Activated CD4-positive, alpha-beta T cell treated with anti-CD3 and anti-CD28 coated beads, Interleukin-2, amount 10 ng/mL, durations not matched to agents 7 days and 5 days (primary cell): ENCODE measurements around the gene ATP11B. TPM values are rescaled to one million over a fixed set of nuclear protein-coding genes. Genes with fewer than 3 reads are reported as not detected.
"Not testable (repeated sequence)": the region's sequence is repeated elsewhere in the genome, so short reads cannot be mapped to it uniquely, and the experiment has no call there.

Experiments used
- CTCF ChIA-PET: fragments of 350-600 bp; sonication (Branson Sonifier 250); formaldehyde crosslinking; loops from one replicate; lab custom pipeline; 2021; ENCODE audit warnings: antibody characterized with exemption; lab: Charles Lee
- POLR2A ChIA-PET: fragments of 350-600 bp; sonication (Branson Sonifier 250); formaldehyde crosslinking; loops from one replicate; lab custom pipeline; 2021; ENCODE audit warnings: antibody characterized with exemption; lab: Charles Lee
- DNase-seq: peaks from one replicate; pipeline ENCODE4 v3.0.0-alpha.2; 2020
- H3K27ac Mint-ChIP-seq: one replicate; pipeline ENCODE4 v1.8.0; 2021; ENCODE audit warnings: mild to moderate bottlenecking, moderate library complexity, mixed read lengths
- H3K27me3 Mint-ChIP-seq: one replicate; pipeline ENCODE4 v1.8.0; 2021; ENCODE audit warnings: mixed read lengths
- H3K36me3 Mint-ChIP-seq: one replicate; pipeline ENCODE4 v1.8.0; 2021; ENCODE audit warnings: low read depth, mixed read lengths
- H3K4me1 Mint-ChIP-seq: one replicate; pipeline ENCODE4 v1.8.0; 2021; ENCODE audit warnings: mixed read lengths
- H3K4me3 Mint-ChIP-seq: one replicate; pipeline ENCODE4 v1.8.0; 2021; ENCODE audit warnings: mild to moderate bottlenecking, moderate library complexity, mixed read lengths
- H3K9me3 Mint-ChIP-seq: one replicate; pipeline ENCODE4 v1.8.0; 2021; ENCODE audit warnings: mixed read lengths
- total RNA-seq, 2 experiments: library from RNA; stranded (reverse); gene quantifications; one replicate each; pipeline ENCODE4 v1.2.3, GENCODE V29; 2021

Gene ATP11B
- total RNA-seq, 2 experiments from 2014 or later: 104 to 105 TPM

GRCh38 chr3:182799143-182799542, 5.8 kb downstream of the ATP11B start:
- H3K27me3 Mint-ChIP-seq, POLR2A ChIA-PET, H3K9me3 Mint-ChIP-seq, DNase-seq, H3K4me3 Mint-ChIP-seq, H3K27ac Mint-ChIP-seq: not testable (repeated sequence)
- H3K4me1 Mint-ChIP-seq: peaks cover 38% of the 10 kb centered on the region
- H3K36me3 Mint-ChIP-seq: peaks cover 31% of the 10 kb centered on the region
- CTCF ChIA-PET: interaction anchor here (1.5 kb wide), 1 partner anchor 16 kb away, joined by 7 read pairs; no protein-coding TSS in a partner anchor

- H3K4me3 Mint-ChIP-seq: no peak overlapping the region
- ChIA-PET POLR2A (no interaction called here), CTCF (interaction anchor here (1.5 kb wide), 1 partner anchor 15 kb away, joined by 7 read pairs; no protein-coding TSS in a partner anchor)
- H3K4me1 Mint-ChIP-seq: peaks cover 44% of the 10 kb centered on the region
- DNase-seq: no peak
- H3K27me3 Mint-ChIP-seq: no peaks in the 10 kb centered on the region
- peaks cover 20% of the 10 kb centered on the region for H3K36me3 Mint-ChIP-seq
- H3K9me3 Mint-ChIP-seq: no peaks in the 10 kb centered on the region
- no peak overlapping the region for H3K27ac Mint-ChIP-seq
Observed at GRCh38 chr3:182800508-182800907, 7.2 kb downstream of the ATP11B start.

- no peaks in the 10 kb centered on the region for H3K9me3 Mint-ChIP-seq
- H3K27ac Mint-ChIP-seq: no peak overlapping the region
- H3K36me3 Mint-ChIP-seq: peaks cover 11% of the 10 kb centered on the region
- H3K4me3 Mint-ChIP-seq: no peak overlapping the region
- POLR2A ChIA-PET: no interaction called here
- DNase-seq: no peak
- H3K27me3 Mint-ChIP-seq: no peaks in the 10 kb centered on the region
- H3K4me1 Mint-ChIP-seq: peaks cover 36% of the 10 kb centered on the region
- CTCF ChIA-PET: no interaction called here
Observed at GRCh38 chr3:182802413-182803390, 9.4 kb downstream of the ATP11B start.

GRCh38 chr3:182803596-182803995, 10.3 kb downstream of the ATP11B start:
- no peak for DNase-seq
- Mint-ChIP-seq H3K27ac (no peak overlapping the region), H3K9me3 (no peaks in the 10 kb centered on the region), H3K27me3 (no peaks in the 10 kb centered on the region), H3K4me1 (peaks cover 32% of the 10 kb centered on the region), H3K4me3 (no peak overlapping the region), H3K36me3 (peaks cover 4% of the 10 kb centered on the region)
- ChIA-PET CTCF (interaction anchor here (0.7 to 1.3 kb wide), 3 partner anchors 10 to 50 kb away, joined by 3 to 4 read pairs (median 3); no protein-coding TSS in a partner anchor), POLR2A (no interaction called here)

GRCh38 chr3:182807061-182807460, 13.8 kb downstream of the ATP11B start:
- Mint-ChIP-seq H3K27me3 (no peaks in the 10 kb centered on the region), H3K9me3 (no peaks in the 10 kb centered on the region), H3K4me1 (peaks cover 37% of the 10 kb centered on the region), H3K4me3 (no peak overlapping the region), H3K27ac (no peak overlapping the region), H3K36me3 (peaks cover 12% of the 10 kb centered on the region)
- POLR2A ChIA-PET: no interaction called here
- CTCF ChIA-PET: no interaction called here
- no peak for DNase-seq

- H3K27ac Mint-ChIP-seq: no peak overlapping the region
- peaks cover 19% of the 10 kb centered on the region for H3K36me3 Mint-ChIP-seq
- CTCF ChIA-PET: no interaction called here
- H3K9me3 Mint-ChIP-seq: no peaks in the 10 kb centered on the region
- H3K27me3 Mint-ChIP-seq: no peaks in the 10 kb centered on the region
- peaks cover 32% of the 10 kb centered on the region for H3K4me1 Mint-ChIP-seq
- no peak overlapping the region for H3K4me3 Mint-ChIP-seq
- POLR2A ChIA-PET: no interaction called here
- no peak for DNase-seq
Observed at GRCh38 chr3:182808041-182808770, 14.9 kb downstream of the ATP11B start.

- H3K27ac Mint-ChIP-seq: no peak overlapping the region
- no peak for DNase-seq
- no peaks in the 10 kb centered on the region for H3K27me3 Mint-ChIP-seq
- no peak overlapping the region for H3K4me3 Mint-ChIP-seq
- peaks cover 19% of the 10 kb centered on the region for H3K36me3 Mint-ChIP-seq
- H3K4me1 Mint-ChIP-seq: peaks cover 30% of the 10 kb centered on the region
- H3K9me3 Mint-ChIP-seq: no peaks in the 10 kb centered on the region
- CTCF ChIA-PET: interaction anchor here (1.3 kb wide), 1 partner anchor 20 kb away, joined by 3 read pairs; no protein-coding TSS in a partner anchor
- POLR2A ChIA-PET: no interaction called here
Observed at GRCh38 chr3:182809531-182809930, 16.2 kb downstream of the ATP11B start.

GRCh38 chr3:182810574-182811268, 17.4 kb downstream of the ATP11B start:
- Mint-ChIP-seq H3K4me3 (no peak overlapping the region), H3K9me3 (no peaks in the 10 kb centered on the region), H3K36me3 (peaks cover 18% of the 10 kb centered on the region), H3K4me1 (peaks cover 27% of the 10 kb centered on the region), H3K27me3 (no peaks in the 10 kb centered on the region), H3K27ac (no peak overlapping the region)
- ChIA-PET CTCF (no interaction called here), POLR2A (no interaction called here)
- DNase-seq: no peak

GRCh38 chr3:182811269-182811596, 17.9 kb downstream of the ATP11B start:
- no peak for DNase-seq
- POLR2A ChIA-PET: no interaction called here
- H3K27me3 Mint-ChIP-seq: no peaks in the 10 kb centered on the region
- H3K4me1 Mint-ChIP-seq: peaks cover 27% of the 10 kb centered on the region
- CTCF ChIA-PET: no interaction called here
- no peaks in the 10 kb centered on the region for H3K9me3 Mint-ChIP-seq
- H3K36me3 Mint-ChIP-seq: peaks cover 18% of the 10 kb centered on the region
- no peak overlapping the region for H3K27ac Mint-ChIP-seq
- no peak overlapping the region for H3K4me3 Mint-ChIP-seq

- Mint-ChIP-seq H3K4me1 (peaks cover 21% of the 10 kb centered on the region), H3K27me3 (no peaks in the 10 kb centered on the region), H3K9me3 (no peaks in the 10 kb centered on the region), H3K36me3 (peaks cover 16% of the 10 kb centered on the region), H3K27ac (no peak overlapping the region), H3K4me3 (no peak overlapping the region)
- POLR2A ChIA-PET: no interaction called here
- no peak for DNase-seq
- CTCF ChIA-PET: no interaction called here
Observed at GRCh38 chr3:182812123-182812522, 18.8 kb downstream of the ATP11B start.

GRCh38 chr3:182814419-182815062, 21.2 kb downstream of the ATP11B start:
- Mint-ChIP-seq H3K4me3 (no peak overlapping the region), H3K27ac (no peak overlapping the region), H3K9me3 (no peaks in the 10 kb centered on the region), H3K4me1 (peaks cover 16% of the 10 kb centered on the region), H3K36me3 (peaks cover 16% of the 10 kb centered on the region), H3K27me3 (no peaks in the 10 kb centered on the region)
- ChIA-PET CTCF (interaction anchor here (1.2 to 1.4 kb wide), 2 partner anchors 10 to 15 kb away, joined by 4 to 7 read pairs; no protein-coding TSS in a partner anchor), POLR2A (no interaction called here)
- DNase-seq: no peak

- no peak for DNase-seq
- Mint-ChIP-seq H3K9me3 (no peaks in the 10 kb centered on the region), H3K27ac (no peak overlapping the region), H3K27me3 (no peaks in the 10 kb centered on the region), H3K4me1 (peaks cover 10% of the 10 kb centered on the region), H3K36me3 (peaks cover 22% of the 10 kb centered on the region), H3K4me3 (no peak overlapping the region)
- ChIA-PET CTCF (interaction anchor here (0.7 to 1.4 kb wide), 3 partner anchors 16 to 1311 kb away, joined by 3 to 7 read pairs (median 3); partner anchors contain the start of gene ATP11B), POLR2A (no interaction called here)
Observed at GRCh38 chr3:182816181-182816580, 22.9 kb downstream of the ATP11B start.
